Upper lobe of left lung (tissue), 6 donors: ENCODE data around the gene MYOG. TPM values are rescaled to one million over a fixed set of nuclear protein-coding genes. Genes with fewer than 3 reads are reported as not detected.

Experiments
- ATAC-seq, 2 donors: fragments of 200-7000 bp; cut with Tn5 transposase; one replicate each; pipeline ENCODE4 v1.9.1; 2022; ENCODE audit warnings: mild to moderate bottlenecking in 2 of 2, moderate library complexity in 2 of 2; ENCODE audit not compliant: low FRiP score in 2 of 2
- DNase-seq, 2 donors: peaks; one replicate each; pipeline ENCODE4 v3.0.0-alpha.2; 2019 to 2020
- H3K27ac ChIP-seq, 4 donors: fragments of 200-600 bp; sonication (generic); one replicate each; pipeline ENCODE4 v1.5.1; 2016 to 2019
- H3K27me3 ChIP-seq, 4 donors: fragments of 200-600 bp; sonication (generic); one replicate each; pipeline ENCODE4 v1.5.1; 2017 to 2019
- H3K36me3 ChIP-seq, 4 donors: fragments of 200-600 bp; sonication (generic); one replicate each; pipeline ENCODE4 v1.5.1; 2016 to 2019
- H3K4me1 ChIP-seq, 4 donors: fragments of 200-600 bp; sonication (generic); one replicate each; pipeline ENCODE4 v1.5.1; 2018 to 2019
- H3K4me3 ChIP-seq, 4 donors: fragments of 200-600 bp; sonication (generic); one replicate each; pipeline ENCODE4 v1.5.1; 2017 to 2019; ENCODE audit warnings: mild to moderate bottlenecking in 2 of 4, moderate library complexity in 1 of 4
- H3K9me3 ChIP-seq, 4 donors: fragments of 200-600 bp; sonication (generic); one replicate each; pipeline ENCODE4 v1.5.1; 2018 to 2019
- EP300 ChIP-seq, 4 donors: sonication (generic); formaldehyde crosslinking; IDR thresholded peaks; one replicate each; pipeline ENCODE4 v1.5.1; 2017; ENCODE audit warnings: antibody characterized with exemption in 4 of 4, control low read depth in 2 of 4
- POLR2A ChIP-seq, 4 donors: fragments of 450-650 bp; IDR thresholded peaks; one replicate each; pipeline ENCODE4 v1.5.1; 2016 to 2017; ENCODE audit warnings: antibody characterized with exemption in 4 of 4, mild to moderate bottlenecking in 2 of 4
- POLR2AphosphoS5 ChIP-seq, 2 donors: sonication (generic); formaldehyde crosslinking; IDR thresholded peaks; one replicate each; pipeline ENCODE4 v1.5.1; 2017; ENCODE audit warnings: antibody characterized with exemption in 2 of 2
- WGBS, 2 donors: methylation state at CpG; one replicate each; pipeline ENCODE4 v1.1.5; 2017 to 2018; 5-methylcytosine and 5-hydroxymethylcytosine counted together
- total RNA-seq, 6 donors: library from RNA; depleted of rRNA in 4 of 6; stranded (reverse); fragments of >200 nt in 4 of 6; gene quantifications; one replicate each; pipeline versions ENCODE4 v1.1.0 to v1.2.1, GENCODE V29; 2016 to 2021
- TF ChIP-seq, protein P1 (sequence below), 6 experiments: fragments of 450-650 bp in 4 of 6; fragments of 200-600 bp in 2 of 6; sonication (generic) in 2 of 6; IDR thresholded peaks; one replicate each; pipeline ENCODE4 v1.5.1; 2016 to 2019; ENCODE audit warnings: antibody characterized with exemption in 6 of 6
- donor health status: DM: no; HTN: no; CAD: no; lungs with moderate emphysema.
- donor health status: DM: no; HTN: yes; CAD: no; lungs with severe emphysema.

Gene MYOG
- total RNA-seq, 6 donors from 2014 or later = not detected

DNA sequence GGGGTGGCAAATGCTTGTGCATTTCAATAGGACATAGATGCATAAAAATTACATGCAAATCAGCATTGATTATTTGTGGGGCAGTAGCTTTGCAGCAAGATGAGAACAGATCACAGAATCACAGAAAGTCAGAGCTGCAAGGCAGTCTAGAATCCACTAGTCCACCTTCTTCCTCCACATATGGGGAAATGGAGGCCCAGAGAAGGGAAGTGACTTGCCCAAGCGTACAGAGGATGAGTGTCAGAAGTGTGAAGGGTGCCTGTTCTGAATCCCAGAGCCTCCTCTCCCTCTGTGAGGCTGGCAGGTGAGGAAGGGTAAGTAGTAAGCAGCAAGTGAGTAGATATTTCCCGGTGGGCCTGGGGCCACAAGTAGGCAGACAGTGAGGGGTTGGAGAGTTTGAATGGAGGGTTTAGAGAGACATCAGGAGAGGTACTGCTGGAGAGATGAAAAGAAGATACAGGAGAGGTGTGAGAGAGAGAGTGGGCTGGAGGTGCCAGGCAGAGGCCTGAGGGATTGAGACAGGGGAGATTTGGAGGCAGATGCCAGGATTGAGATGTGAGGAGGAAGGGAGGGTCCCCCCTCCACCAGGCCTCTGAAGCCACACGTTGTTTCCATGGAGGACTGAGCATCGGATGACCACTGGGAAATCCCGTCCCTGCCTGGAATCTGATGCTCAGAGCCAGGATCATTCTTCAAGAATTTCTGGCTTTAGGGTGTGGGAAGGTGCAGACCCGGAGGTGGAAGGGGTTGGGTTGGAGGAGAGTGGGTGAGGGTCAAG lies 4.8 kb upstream of the MYOG start:
- 78 to 80% methylated on average over 6 of the region's 6 CpGs for WGBS, 2 donors
- H3K4me1 ChIP-seq = no peaks in the 10 kb centered on the region
- ATAC-seq (no peak), DNase-seq (no peak)
- TF ChIP-seq, protein P1, sequence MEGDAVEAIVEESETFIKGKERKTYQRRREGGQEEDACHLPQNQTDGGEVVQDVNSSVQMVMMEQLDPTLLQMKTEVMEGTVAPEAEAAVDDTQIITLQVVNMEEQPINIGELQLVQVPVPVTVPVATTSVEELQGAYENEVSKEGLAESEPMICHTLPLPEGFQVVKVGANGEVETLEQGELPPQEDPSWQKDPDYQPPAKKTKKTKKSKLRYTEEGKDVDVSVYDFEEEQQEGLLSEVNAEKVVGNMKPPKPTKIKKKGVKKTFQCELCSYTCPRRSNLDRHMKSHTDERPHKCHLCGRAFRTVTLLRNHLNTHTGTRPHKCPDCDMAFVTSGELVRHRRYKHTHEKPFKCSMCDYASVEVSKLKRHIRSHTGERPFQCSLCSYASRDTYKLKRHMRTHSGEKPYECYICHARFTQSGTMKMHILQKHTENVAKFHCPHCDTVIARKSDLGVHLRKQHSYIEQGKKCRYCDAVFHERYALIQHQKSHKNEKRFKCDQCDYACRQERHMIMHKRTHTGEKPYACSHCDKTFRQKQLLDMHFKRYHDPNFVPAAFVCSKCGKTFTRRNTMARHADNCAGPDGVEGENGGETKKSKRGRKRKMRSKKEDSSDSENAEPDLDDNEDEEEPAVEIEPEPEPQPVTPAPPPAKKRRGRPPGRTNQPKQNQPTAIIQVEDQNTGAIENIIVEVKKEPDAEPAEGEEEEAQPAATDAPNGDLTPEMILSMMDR (IDR thresholded peaks at IDR 0.05) = no peak
- TF ChIP-seq POLR2AphosphoS5 (IDR thresholded peaks at IDR 0.05) (no peak), EP300 (IDR thresholded peaks at IDR 0.05) (no peak), POLR2A (IDR thresholded peaks at IDR 0.05) (no peak)
- H3K27ac ChIP-seq = no peak overlapping the region
- peaks cover 0 to 13% (median 10%) of the 10 kb centered on the region in 4 donors for H3K9me3 ChIP-seq
- H3K27me3 ChIP-seq = no peaks in the 10 kb centered on the region
- H3K4me3 ChIP-seq = no peak overlapping the region
- H3K36me3 ChIP-seq = no peaks in the 10 kb centered on the region

DNA sequence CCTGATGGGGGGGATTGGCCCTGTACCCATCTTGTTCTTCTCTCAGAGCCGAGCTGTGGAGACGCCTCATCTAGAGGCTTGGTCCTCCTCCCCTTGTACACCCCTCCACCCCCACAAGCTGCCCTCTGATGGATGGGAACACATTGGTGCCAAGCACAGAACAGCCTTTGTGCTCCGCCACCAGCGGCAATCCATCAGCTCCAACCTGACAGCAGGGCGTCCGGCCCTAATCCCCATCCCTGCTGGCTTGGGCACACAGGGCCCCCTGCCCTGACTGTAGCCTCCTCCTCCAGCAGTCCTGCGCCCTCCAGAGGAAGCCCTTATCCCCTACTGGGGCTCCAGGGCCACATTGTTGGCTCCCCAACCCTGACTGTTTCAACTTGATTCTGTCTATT lies 3.8 kb upstream of the MYOG start:
- Histone ChIP-seq H3K36me3 (no peaks in the 10 kb centered on the region), H3K27ac (no peak overlapping the region), H3K27me3 (no peaks in the 10 kb centered on the region), H3K9me3 (peaks cover 0 to 4% (median 2%) of the 10 kb centered on the region in 4 donors), H3K4me1 (no peaks in the 10 kb centered on the region), H3K4me3 (no peak overlapping the region)
- TF ChIP-seq, protein P1 (IDR thresholded peaks at IDR 0.05) = no peak
- TF ChIP-seq POLR2A (IDR thresholded peaks at IDR 0.05) (no peak), POLR2AphosphoS5 (IDR thresholded peaks at IDR 0.05) (no peak), EP300 (IDR thresholded peaks at IDR 0.05) (no peak)
- ATAC-seq (no peak), DNase-seq (no peak)
- WGBS, 2 donors = 67 to 80% methylated on average over 1 to 7 of the region's 7 CpGs

DNA sequence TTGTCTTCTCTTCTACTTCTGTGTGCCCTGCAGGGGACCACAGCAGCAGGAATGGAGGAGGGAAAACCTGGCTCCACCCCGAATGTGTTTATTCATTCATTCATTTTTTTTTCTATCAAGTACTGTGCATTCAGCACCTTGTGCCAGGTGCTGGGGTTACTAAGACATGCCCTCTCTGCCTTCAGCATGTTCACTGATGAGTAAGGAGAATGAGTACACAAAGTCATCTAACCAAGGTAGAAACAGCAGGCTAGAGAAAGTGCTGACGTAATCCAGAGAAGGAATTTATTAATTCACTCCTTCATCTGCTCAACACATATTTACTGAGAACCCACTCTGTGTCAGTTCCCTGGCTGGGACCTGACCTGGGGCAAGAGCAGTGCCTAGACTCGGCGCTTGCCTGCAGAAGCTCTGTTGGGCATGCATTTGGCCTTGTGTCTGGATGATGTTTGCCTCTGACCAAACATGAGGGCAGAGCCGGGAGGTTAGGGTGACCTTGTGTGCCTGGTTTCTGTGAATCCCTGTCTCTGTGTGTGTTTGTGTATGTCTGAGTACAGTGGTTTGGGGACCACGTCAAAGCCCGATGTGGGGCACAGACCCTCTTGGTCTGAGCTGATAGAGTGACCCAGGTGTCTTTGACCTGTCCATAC lies 3.3 kb upstream of the MYOG start:
- H3K27me3 ChIP-seq = no peaks in the 10 kb centered on the region
- no peaks in the 10 kb centered on the region for H3K9me3 ChIP-seq
- H3K4me1 ChIP-seq = no peaks in the 10 kb centered on the region
- 83 to 84% methylated on average over 7 of the region's 7 CpGs for WGBS, 2 donors
- no peak overlapping the region for H3K27ac ChIP-seq
- H3K36me3 ChIP-seq = no peaks in the 10 kb centered on the region
- ATAC-seq (no peak), DNase-seq (no peak)
- no peak overlapping the region for H3K4me3 ChIP-seq
- TF ChIP-seq POLR2AphosphoS5 (IDR thresholded peaks at IDR 0.05) (no peak), POLR2A (IDR thresholded peaks at IDR 0.05) (no peak), EP300 (IDR thresholded peaks at IDR 0.05) (no peak)
- TF ChIP-seq, protein P1 (IDR thresholded peaks at IDR 0.05) = no peak

DNA sequence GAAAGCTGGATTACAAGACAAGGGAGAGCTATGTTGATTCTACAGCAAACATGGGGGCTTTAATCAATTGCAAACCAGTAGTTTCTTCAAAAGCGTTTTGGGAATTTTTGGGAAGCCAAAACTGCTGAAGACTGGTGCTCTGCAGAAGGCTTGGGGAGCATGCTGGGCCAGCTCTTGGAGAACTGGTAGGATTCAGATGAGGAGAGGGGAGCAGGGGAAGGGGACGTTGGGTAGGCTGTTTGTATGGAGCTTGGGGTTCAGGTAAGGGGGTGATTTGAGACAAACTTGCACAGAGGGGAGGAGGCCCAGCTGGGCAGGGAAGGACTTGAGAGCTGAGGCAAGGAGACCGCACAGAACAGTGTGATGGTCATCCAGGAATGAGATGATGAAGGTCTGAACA lies 2.6 kb upstream of the MYOG start:
- Histone ChIP-seq H3K27me3 (no peaks in the 10 kb centered on the region), H3K4me1 (no peaks in the 10 kb centered on the region), H3K36me3 (no peaks in the 10 kb centered on the region), H3K4me3 (no peak overlapping the region), H3K27ac (no peak overlapping the region), H3K9me3 (no peaks in the 10 kb centered on the region)
- 89 to 93% methylated on average over 3 of the region's 3 CpGs for WGBS, 2 donors
- DNase-seq (no peak), ATAC-seq (no peak)
- TF ChIP-seq, protein P1 (IDR thresholded peaks at IDR 0.05) = no peak
- TF ChIP-seq EP300 (IDR thresholded peaks at IDR 0.05) (no peak), POLR2AphosphoS5 (IDR thresholded peaks at IDR 0.05) (no peak), POLR2A (IDR thresholded peaks at IDR 0.05) (no peak)
